ACC112 (cell line): Measurements from ENCODE around the gene CREB3L1.

Experiments
- H2AFZ ChIP-seq: fragments of 200-600 bp; sonication (generic); one replicate; pipeline ENCODE4 v1.6.0; 2017; ENCODE audit warnings: antibody characterized with exemption, low read length; ENCODE audit not compliant: unreplicated experiment
- H3K27ac ChIP-seq: fragments of 200-600 bp; sonication (generic); 2 replicates; pipeline ENCODE4 v1.5.1; 2014; ENCODE audit warnings: low read depth, mild to moderate bottlenecking, antibody characterized with exemption, low read length, moderate library complexity
- H3K27me3 ChIP-seq: fragments of 200-600 bp; sonication (generic); 2 replicates; pipeline ENCODE4 v1.6.1; 2014; ENCODE audit warnings: mild to moderate bottlenecking, antibody characterized with exemption, low read length, moderate library complexity, mixed read lengths; ENCODE audit not compliant: insufficient read depth
- H3K36me3 ChIP-seq: fragments of 200-600 bp; sonication (generic); 2 replicates; pipeline ENCODE4 v1.6.1; 2016; ENCODE audit warnings: mild to moderate bottlenecking, antibody characterized with exemption, low read length, moderate library complexity, mixed read lengths; ENCODE audit not compliant: insufficient read depth
- H3K4me1 ChIP-seq: fragments of 200-600 bp; sonication (generic); one replicate; pipeline ENCODE4 v1.6.1; 2016; ENCODE audit warnings: low read length, mixed read lengths; ENCODE audit not compliant: insufficient read depth, unreplicated experiment, control insufficient read depth
- H3K4me3 ChIP-seq: fragments of 200-600 bp; sonication (generic); 2 replicates; pipeline ENCODE4 v1.5.1; 2014; ENCODE audit warnings: mild to moderate bottlenecking, low read depth, low read length
- H3K79me2 ChIP-seq: fragments of 200-600 bp; sonication (generic); one replicate; pipeline ENCODE4 v1.6.0; 2016; ENCODE audit warnings: low read length; ENCODE audit not compliant: control insufficient read depth, unreplicated experiment, insufficient read depth

CREB3L1 gene

GRCh38 chr11:46275964-46276641 lies 1.4 kb upstream of the CREB3L1 start:
- no peaks in the 10 kb centered on the region for H3K36me3 ChIP-seq
- peaks cover 49% of the 10 kb centered on the region for H3K4me1 ChIP-seq
- H3K27ac ChIP-seq, result no peak overlapping the region
- no peaks in the 10 kb centered on the region for H3K27me3 ChIP-seq
- H3K4me3 ChIP-seq, result no peak overlapping the region
- no peak overlapping the region for H2AFZ ChIP-seq
- H3K79me2 ChIP-seq, result peaks cover 33% of the 10 kb centered on the region

DNA sequence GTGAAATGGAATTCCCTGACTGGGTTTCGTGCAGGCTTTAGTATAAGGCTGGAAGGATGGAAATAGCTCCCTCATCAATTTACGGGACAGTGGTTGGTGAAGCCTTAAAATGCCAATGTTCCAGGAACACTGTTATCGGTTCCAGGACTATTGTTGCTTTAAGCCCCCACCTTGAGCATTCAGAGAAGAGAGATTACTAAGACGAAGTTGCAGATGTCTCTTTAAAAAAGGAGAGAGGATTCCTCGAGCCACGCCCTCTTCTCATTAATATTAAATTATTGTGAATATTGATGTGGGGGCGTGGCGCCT lies 195 bp upstream of the CREB3L1 start:
- peaks cover 44% of the 10 kb centered on the region for H3K79me2 ChIP-seq
- H3K27ac ChIP-seq, result no peak overlapping the region
- no peak overlapping the region for H2AFZ ChIP-seq
- peaks cover 56% of the 10 kb centered on the region for H3K4me1 ChIP-seq
- H3K27me3 ChIP-seq, result no peaks in the 10 kb centered on the region
- H3K36me3 ChIP-seq, result no peaks in the 10 kb centered on the region
- peak overlapping the region; percentile 97 for H3K4me3 ChIP-seq

DNA sequence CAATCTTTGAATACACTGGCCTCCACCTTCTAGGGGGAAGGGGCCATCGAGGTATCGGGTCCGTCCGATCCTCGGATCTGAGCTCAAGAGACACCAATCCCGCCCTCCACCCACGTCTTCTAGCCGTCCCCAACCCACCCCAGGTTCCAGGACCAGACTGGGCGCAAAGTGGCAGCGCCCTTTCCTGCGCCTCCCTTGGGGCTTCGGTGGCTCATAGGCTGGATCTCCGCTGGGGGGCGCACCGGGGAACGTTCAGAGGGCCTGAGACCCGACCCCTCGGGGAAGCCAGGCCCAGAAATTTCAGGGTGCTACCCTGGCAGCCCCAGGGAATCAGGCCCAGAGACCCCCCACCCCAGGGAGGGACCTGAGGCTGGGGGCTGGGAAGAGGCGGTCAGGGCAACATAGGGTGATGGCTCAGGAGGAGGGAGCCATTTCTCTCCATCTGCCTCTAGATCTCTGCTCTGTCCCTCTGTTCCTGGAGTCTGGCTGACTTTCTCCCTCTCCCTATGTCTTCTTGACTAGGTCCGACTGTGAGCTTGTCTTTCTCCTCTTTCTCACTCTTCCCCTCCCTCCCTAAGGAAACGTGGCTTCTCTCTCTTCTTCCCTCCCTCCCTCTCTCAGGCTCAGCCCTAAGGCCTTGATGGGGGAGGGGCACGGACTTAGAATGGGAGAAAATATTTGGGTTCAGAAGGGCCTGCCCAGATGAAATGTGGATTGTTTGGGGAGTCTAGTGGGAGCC lies 1.1 kb downstream of the CREB3L1 start:
- Histone ChIP-seq H3K4me1 (peaks cover 46% of the 10 kb centered on the region), H3K36me3 (no peaks in the 10 kb centered on the region), H3K4me3 (peak overlapping the region; percentile 97), H3K27ac (peak overlapping the region; percentile 84), H3K27me3 (no peaks in the 10 kb centered on the region), H3K79me2 (peaks cover 56% of the 10 kb centered on the region), H2AFZ (peak overlapping the region; percentile 64)

DNA sequence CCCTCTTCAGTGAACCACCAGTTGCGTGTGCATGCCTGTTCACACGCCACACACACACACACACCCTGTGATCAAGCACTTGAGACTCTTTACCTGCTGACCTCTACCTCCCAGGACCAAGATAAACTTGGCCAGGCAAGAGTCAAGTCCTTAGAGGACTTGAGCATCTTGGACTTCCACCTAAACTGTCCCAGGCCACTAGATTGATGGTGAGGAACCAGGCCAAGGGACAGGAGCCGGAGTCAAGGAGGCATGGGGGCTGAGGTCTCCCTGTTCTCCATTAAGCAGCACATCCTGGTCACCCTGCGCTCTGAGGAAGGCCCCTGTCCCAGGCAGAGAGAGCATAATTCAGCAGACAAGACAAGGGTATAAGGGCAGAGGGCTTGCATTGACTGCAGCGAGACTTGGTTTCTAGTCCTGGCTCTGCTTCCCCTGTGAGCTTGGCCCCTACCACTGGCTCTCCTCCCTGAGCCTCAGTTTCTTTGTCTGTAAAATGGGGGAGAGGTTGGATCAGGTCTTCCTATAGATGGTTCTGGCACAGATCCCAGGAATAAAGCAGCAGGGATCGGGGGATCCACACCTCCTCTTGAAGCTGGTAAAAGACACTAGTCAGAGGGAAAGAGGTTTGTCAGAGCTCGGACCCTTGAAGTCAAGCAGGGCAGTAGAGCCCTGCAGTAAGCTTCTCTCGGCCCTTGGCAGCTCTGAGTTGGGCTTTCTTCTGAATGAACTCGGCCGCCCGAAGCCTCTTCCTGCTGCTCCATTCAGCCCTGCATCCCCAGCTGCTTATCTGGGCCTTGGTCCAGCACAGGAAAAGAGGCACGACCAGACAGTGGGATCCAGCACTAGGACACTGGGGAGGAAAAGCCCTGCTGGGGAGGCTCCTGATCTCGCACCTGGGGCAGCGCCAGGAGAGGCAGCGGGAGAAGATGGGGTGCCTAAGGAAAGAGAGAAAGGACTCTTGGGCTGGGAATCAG lies 2.0 kb downstream of the CREB3L1 start:
- peaks cover 37% of the 10 kb centered on the region for H3K4me1 ChIP-seq
- H3K27ac ChIP-seq, result peak overlapping the region; percentile 84
- H3K27me3 ChIP-seq, result no peaks in the 10 kb centered on the region
- no peaks in the 10 kb centered on the region for H3K36me3 ChIP-seq
- H3K79me2 ChIP-seq, result peaks cover 63% of the 10 kb centered on the region
- peak overlapping the region; percentile 97 for H3K4me3 ChIP-seq
- H2AFZ ChIP-seq, result no peak overlapping the region

GRCh38 chr11:46280706-46281105 lies 3.2 kb downstream of the CREB3L1 start:
- no peaks in the 10 kb centered on the region for H3K27me3 ChIP-seq
- H3K79me2 ChIP-seq, result peaks cover 75% of the 10 kb centered on the region
- peak overlapping the region; percentile 97 for H3K4me3 ChIP-seq
- peaks cover 43% of the 10 kb centered on the region for H3K4me1 ChIP-seq
- H3K27ac ChIP-seq, result no peak overlapping the region
- H2AFZ ChIP-seq, result no peak overlapping the region
- H3K36me3 ChIP-seq, result no peaks in the 10 kb centered on the region

DNA sequence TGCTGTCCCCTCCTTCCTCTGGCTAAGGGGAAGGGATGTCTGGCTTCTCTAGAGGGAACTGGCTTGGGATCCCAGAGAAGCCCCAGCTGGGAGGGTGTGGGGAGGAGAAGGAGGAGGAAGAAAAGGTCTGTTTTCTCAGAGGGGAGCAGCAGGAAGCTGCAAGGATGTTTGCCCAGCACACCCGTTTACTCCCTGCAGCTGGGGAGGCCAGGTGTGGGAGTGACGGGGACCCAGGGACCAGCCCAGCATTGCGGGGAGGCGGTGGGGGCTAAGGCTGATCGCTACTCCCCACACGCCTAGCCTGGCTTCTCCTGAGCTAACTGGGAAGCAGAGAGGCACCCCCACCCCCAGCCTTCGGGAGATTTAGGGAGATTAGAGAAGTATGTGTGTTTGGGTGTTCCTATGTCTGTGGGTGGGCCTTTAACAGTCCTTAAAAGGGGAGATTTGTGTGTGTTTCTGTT lies 3.9 kb downstream of the CREB3L1 start:
- no peaks in the 10 kb centered on the region for H3K36me3 ChIP-seq
- peaks cover 48% of the 10 kb centered on the region for H3K4me1 ChIP-seq
- H3K27ac ChIP-seq, result peak overlapping the region; percentile 34
- H3K27me3 ChIP-seq, result no peaks in the 10 kb centered on the region
- peaks cover 81% of the 10 kb centered on the region for H3K79me2 ChIP-seq
- H3K4me3 ChIP-seq, result peak overlapping the region; percentile 97
- no peak overlapping the region for H2AFZ ChIP-seq

DNA sequence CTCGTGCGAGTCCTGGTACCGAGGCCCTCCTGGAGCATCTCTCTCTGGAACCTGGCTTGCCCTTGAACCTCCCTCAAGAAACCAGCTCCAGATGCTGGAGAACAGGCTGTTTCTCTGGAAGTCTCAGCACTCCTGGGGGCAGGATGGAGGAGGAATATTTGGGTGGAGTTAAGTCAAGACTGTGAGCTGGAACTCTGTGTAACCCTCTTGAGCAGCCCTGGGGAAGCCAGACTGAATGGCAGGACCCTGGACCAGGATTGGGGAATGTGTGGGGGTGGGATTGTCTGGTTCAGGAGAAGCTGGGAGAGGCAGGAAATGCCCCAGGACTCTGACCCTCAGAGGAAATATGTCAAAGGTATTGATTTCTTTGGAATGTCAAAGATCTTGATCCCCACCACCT lies 7.7 kb downstream of the CREB3L1 start:
- Histone ChIP-seq H2AFZ (no peak overlapping the region), H3K4me3 (peak overlapping the region; percentile 60), H3K79me2 (peaks cover 93% of the 10 kb centered on the region), H3K27me3 (no peaks in the 10 kb centered on the region), H3K36me3 (no peaks in the 10 kb centered on the region), H3K4me1 (peaks cover 54% of the 10 kb centered on the region), H3K27ac (peak overlapping the region; percentile 56)

GRCh38 chr11:46285594-46286033 lies 8.2 kb downstream of the CREB3L1 start:
- Histone ChIP-seq H3K27ac (peak overlapping the region; percentile 56), H2AFZ (no peak overlapping the region), H3K4me1 (peaks cover 55% of the 10 kb centered on the region), H3K79me2 (peaks cover 90% of the 10 kb centered on the region), H3K4me3 (peak overlapping the region; percentile 60), H3K27me3 (no peaks in the 10 kb centered on the region), H3K36me3 (no peaks in the 10 kb centered on the region)

GRCh38 chr11:46286789-46287188 lies 9.3 kb downstream of the CREB3L1 start:
- Histone ChIP-seq H3K4me3 (no peak overlapping the region), H3K27ac (no peak overlapping the region; the same call in 1 of the 2 replicates), H3K27me3 (no peaks in the 10 kb centered on the region), H3K36me3 (no peaks in the 10 kb centered on the region), H2AFZ (no peak overlapping the region), H3K4me1 (peaks cover 55% of the 10 kb centered on the region), H3K79me2 (peaks cover 78% of the 10 kb centered on the region)

DNA sequence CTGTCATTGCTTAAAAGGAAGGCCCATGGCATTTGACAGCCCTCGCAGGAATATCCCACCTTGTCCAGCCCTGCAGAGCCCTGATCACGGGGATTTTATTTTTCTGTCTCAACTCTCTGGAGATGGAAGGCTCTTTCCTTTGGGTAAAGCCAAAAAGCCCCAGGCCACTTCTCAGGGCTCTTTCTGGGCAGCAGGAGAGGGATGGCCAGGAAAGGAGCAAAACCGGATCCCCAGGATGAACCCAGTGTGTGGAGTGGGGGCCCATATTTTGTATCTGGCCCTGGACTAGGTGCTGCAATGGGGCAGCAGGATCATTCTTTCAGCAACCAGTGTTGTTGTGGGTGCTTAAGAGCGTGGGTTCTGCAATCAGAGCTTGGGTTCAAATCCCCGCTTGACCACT lies 11.0 kb downstream of the CREB3L1 start:
- Histone ChIP-seq H2AFZ (no peak overlapping the region), H3K79me2 (peaks cover 69% of the 10 kb centered on the region), H3K36me3 (no peaks in the 10 kb centered on the region), H3K27ac (no peak overlapping the region; the same call in 1 of the 2 replicates), H3K4me3 (no peak overlapping the region), H3K27me3 (no peaks in the 10 kb centered on the region), H3K4me1 (peaks cover 66% of the 10 kb centered on the region)
